Osteocyte (in vitro differentiated cells): Measurements from ENCODE around the gene TMEM242. TPM values are rescaled to one million over a fixed set of nuclear protein-coding genes. Genes with fewer than 3 reads are reported as not detected.

Experiments used
- DNase-seq: peaks from one replicate; pipeline ENCODE4 v3.0.0; 2021; ENCODE audit warnings: mixed read lengths; ENCODE audit not compliant: unreplicated experiment; ENCODE audit errors: extremely low spot score
- H3K27ac Mint-ChIP-seq: one replicate; pipeline ENCODE4 v1.8.0; 2021; ENCODE audit warnings: mild to moderate bottlenecking, mixed read lengths; ENCODE audit not compliant: unreplicated experiment
- H3K27me3 Mint-ChIP-seq: one replicate; pipeline ENCODE4 v1.8.0; 2021; ENCODE audit warnings: mixed read lengths; ENCODE audit not compliant: unreplicated experiment
- H3K36me3 Mint-ChIP-seq: one replicate; pipeline ENCODE4 v1.8.0; 2021; ENCODE audit warnings: mixed read lengths; ENCODE audit not compliant: unreplicated experiment
- H3K4me1 Mint-ChIP-seq: one replicate; pipeline ENCODE4 v1.8.0; 2021; ENCODE audit warnings: mixed read lengths; ENCODE audit not compliant: unreplicated experiment
- H3K4me3 Mint-ChIP-seq: one replicate; pipeline ENCODE4 v1.8.0; 2021; ENCODE audit warnings: mild to moderate bottlenecking, moderate library complexity, mixed read lengths; ENCODE audit not compliant: unreplicated experiment
- H3K9me3 Mint-ChIP-seq: one replicate; pipeline ENCODE4 v1.8.0; 2021; ENCODE audit warnings: mixed read lengths; ENCODE audit not compliant: unreplicated experiment
- total RNA-seq: library from RNA; stranded (reverse); gene quantifications from 2 replicates; pipeline ENCODE4 v1.2.1, GENCODE V29; 2021
- TF ChIP-seq, protein P1 (sequence below): fragments of 200-600 bp; sonication (generic); IDR thresholded peaks from 2 replicates; pipeline ENCODE4 v1.5.0; 2021; ENCODE audit warnings: antibody characterized with exemption, mild to moderate bottlenecking, moderate library complexity

The TMEM242 gene
- total RNA-seq, 1 donor from 2014 or later = 12.7 TPM

DNA sequence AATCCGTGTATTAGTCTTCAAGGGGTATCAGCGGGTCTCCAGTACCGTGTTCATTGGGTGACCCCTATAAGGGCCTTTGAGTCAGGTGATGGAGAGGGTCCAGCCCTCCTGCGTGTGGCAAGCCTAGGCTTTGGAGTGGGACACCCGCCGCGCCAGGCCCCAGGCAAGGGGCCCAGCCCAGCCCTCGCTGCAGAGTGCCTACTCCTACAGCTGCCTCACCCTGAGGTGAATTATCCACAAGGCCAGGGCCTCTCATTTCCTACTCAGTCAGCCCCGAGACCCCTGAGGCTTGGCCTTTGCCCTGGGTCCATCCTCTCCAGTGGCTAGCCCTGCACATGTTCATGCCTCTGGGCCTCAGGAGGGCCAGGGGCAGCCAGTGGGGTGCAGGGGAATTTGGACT, 45.1 kb downstream of the TMEM242 start:
- no peaks in the 10 kb centered on the region for H3K36me3 Mint-ChIP-seq
- TF ChIP-seq, protein P1, sequence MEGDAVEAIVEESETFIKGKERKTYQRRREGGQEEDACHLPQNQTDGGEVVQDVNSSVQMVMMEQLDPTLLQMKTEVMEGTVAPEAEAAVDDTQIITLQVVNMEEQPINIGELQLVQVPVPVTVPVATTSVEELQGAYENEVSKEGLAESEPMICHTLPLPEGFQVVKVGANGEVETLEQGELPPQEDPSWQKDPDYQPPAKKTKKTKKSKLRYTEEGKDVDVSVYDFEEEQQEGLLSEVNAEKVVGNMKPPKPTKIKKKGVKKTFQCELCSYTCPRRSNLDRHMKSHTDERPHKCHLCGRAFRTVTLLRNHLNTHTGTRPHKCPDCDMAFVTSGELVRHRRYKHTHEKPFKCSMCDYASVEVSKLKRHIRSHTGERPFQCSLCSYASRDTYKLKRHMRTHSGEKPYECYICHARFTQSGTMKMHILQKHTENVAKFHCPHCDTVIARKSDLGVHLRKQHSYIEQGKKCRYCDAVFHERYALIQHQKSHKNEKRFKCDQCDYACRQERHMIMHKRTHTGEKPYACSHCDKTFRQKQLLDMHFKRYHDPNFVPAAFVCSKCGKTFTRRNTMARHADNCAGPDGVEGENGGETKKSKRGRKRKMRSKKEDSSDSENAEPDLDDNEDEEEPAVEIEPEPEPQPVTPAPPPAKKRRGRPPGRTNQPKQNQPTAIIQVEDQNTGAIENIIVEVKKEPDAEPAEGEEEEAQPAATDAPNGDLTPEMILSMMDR = no peak
- H3K4me1 Mint-ChIP-seq = peaks cover 7% of the 10 kb centered on the region
- no peak for DNase-seq
- H3K27ac Mint-ChIP-seq = no peak overlapping the region
- peaks cover 2% of the 10 kb centered on the region for H3K27me3 Mint-ChIP-seq
- no peaks in the 10 kb centered on the region for H3K9me3 Mint-ChIP-seq
- H3K4me3 Mint-ChIP-seq = no peak overlapping the region

DNA sequence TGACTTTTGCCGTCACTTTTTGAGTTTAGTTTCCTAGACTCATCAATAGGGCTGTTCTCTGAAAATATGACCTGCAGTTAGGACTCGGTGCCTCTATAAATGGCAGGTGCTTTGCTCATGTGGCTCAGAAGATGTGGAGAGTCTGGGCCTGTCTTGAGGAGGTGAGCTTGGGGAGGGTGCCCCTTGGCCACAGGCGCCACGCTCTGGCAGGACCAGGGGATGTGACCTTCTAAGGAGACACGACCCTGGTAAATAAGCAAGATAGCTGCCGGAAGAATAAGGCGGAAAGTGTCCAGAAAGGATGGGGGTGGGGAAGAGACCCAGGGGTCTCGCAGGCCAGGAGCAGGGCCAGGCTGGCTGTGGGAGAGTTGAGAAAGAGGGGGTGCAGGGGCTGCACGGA, 46.6 kb downstream of the TMEM242 start:
- H3K4me1 Mint-ChIP-seq = peaks cover 7% of the 10 kb centered on the region
- no peaks in the 10 kb centered on the region for H3K9me3 Mint-ChIP-seq
- no peaks in the 10 kb centered on the region for H3K36me3 Mint-ChIP-seq
- H3K27ac Mint-ChIP-seq = no peak overlapping the region
- TF ChIP-seq, protein P1 = no peak
- DNase-seq = no peak
- no peak overlapping the region for H3K4me3 Mint-ChIP-seq
- H3K27me3 Mint-ChIP-seq = peaks cover 2% of the 10 kb centered on the region

DNA sequence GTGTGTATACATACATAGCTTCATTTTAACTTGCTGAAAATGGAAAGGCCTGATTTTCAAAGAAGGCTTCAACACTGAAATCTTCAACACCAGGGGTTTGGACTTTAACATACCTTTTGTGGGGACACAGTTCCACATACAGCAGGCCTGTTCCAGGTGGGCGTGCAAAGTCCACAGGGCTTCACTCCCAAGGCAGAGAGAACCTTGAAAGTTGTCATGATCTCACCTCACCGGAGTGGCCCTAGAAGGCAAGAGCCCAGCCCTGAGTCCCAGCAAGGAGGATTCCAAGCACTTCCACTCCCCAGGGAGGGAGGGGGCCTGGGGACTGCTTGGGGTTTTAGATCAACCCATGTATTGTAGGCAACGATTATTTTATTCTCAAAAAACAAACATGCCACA, 47.2 kb downstream of the TMEM242 start:
- H3K4me1 Mint-ChIP-seq = peaks cover 7% of the 10 kb centered on the region
- no peak for DNase-seq
- H3K9me3 Mint-ChIP-seq = no peaks in the 10 kb centered on the region
- peaks cover 2% of the 10 kb centered on the region for H3K27me3 Mint-ChIP-seq
- H3K36me3 Mint-ChIP-seq = no peaks in the 10 kb centered on the region
- H3K4me3 Mint-ChIP-seq = no peak overlapping the region
- H3K27ac Mint-ChIP-seq = no peak overlapping the region
- TF ChIP-seq, protein P1 = no peak

GRCh38 chr6:157274471-157275226, 48.7 kb downstream of the TMEM242 start:
- H3K27ac Mint-ChIP-seq = no peak overlapping the region
- no peaks in the 10 kb centered on the region for H3K9me3 Mint-ChIP-seq
- H3K27me3 Mint-ChIP-seq = peaks cover under 1% of the 10 kb centered on the region
- peaks cover 7% of the 10 kb centered on the region for H3K4me1 Mint-ChIP-seq
- TF ChIP-seq, protein P1 = peak; percentile 92
- no peaks in the 10 kb centered on the region for H3K36me3 Mint-ChIP-seq
- DNase-seq = peak; percentile 93
- peak overlapping the region; percentile 75 for H3K4me3 Mint-ChIP-seq

DNA sequence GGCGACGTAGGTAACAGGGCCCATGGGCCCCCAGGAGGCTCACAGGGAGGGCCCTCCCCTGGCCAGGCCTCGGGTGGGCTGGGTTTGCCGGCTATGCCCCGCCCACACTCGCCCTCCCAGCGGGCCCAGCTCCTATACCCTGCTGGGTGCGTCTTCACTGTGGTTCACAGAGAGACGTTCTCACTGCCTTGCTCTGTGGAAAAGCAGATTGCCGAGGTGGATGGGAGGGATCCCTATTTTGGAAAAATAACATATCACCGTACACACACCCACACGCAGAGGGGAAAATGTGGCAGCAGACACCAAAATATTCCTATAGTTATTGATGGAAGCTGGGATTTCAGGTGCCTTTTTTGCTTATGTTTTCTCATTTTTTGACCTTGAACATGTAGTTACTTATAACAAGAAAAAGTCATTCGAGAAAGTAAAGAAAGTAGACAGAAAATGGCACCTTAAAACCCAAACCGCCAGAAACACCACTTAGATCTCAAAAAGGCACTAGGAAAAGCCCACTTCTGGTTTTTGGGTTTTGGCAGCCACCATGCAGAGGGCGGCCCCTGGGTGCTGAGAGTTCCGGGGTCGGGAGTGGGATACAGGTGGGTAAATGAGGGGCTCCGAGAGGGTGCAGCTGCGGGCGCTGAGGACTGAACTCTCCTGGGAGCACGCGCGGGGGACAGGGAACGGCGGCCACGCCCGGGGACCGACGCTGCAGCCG, 49.4 kb downstream of the TMEM242 start:
- Mint-ChIP-seq H3K4me3 (peak overlapping the region; percentile 75), H3K27me3 (no peaks in the 10 kb centered on the region), H3K27ac (peak overlapping the region; percentile 27), H3K4me1 (peaks cover 15% of the 10 kb centered on the region), H3K36me3 (no peaks in the 10 kb centered on the region), H3K9me3 (no peaks in the 10 kb centered on the region)
- TF ChIP-seq, protein P1 = no peak
- no peak for DNase-seq
